H1 (cell line): ENCODE data around the gene ACTR1A. TPM values are rescaled to one million over a fixed set of nuclear protein-coding genes. Genes with fewer than 3 reads are reported as not detected.

ENCODE experiments used
- CTCF ChIA-PET: fragments of 300-600 bp; sonication (Branson Sonifier 250); formaldehyde crosslinking; loops from one replicate; lab custom pipeline; 2021; ENCODE audit not compliant: partially characterized antibody; lab: Charles Lee
- POLR2A ChIA-PET: fragments of 300-600 bp; sonication (Branson Sonifier 250); formaldehyde crosslinking; loops from one replicate; lab custom pipeline; 2021; ENCODE audit warnings: inconsistent platforms; ENCODE audit not compliant: partially characterized antibody; lab: Charles Lee
- DNase-seq, 2 experiments: peaks; one replicate each; pipeline versions ENCODE4 v3.0.0 to v3.0.0-alpha.2; 2010 to 2022; ENCODE audit warnings: low spot score in 2 of 2, low read depth in 1 of 2, mixed read lengths in 1 of 2
- FAIRE-seq: peaks from 2 replicates; lab custom pipeline; 2011; peaks lifted over from hg19 to GRCh38; lab: Jason Lieb, UNC
- H2AFZ ChIP-seq: 2 replicates; pipeline ENCODE4 v1.8.1; 2012; ENCODE audit warnings: low read length, inconsistent platforms
- H2AK5ac ChIP-seq: 2 replicates; pipeline ENCODE4 v1.6.1; 2013; ENCODE audit warnings: low read depth, low read length
- H2BK120ac ChIP-seq: replicated peaks from 2 replicates; pipeline ENCODE3; 2013; ENCODE audit warnings: low read depth, low read length, inconsistent platforms
- H2BK12ac ChIP-seq: 2 replicates; pipeline ENCODE4 v1.6.1; 2013; ENCODE audit warnings: low read depth, low read length
- H2BK15ac ChIP-seq: 2 replicates; pipeline ENCODE4 v1.6.1; 2013; ENCODE audit warnings: low read length
- H2BK20ac ChIP-seq: 2 replicates; pipeline ENCODE4 v1.6.1; 2013; ENCODE audit warnings: low read length
- H2BK5ac ChIP-seq: 2 replicates; pipeline ENCODE4 v1.6.1; 2013; ENCODE audit warnings: low read depth, low read length
- H3K14ac ChIP-seq: 2 replicates; pipeline ENCODE4 v1.6.1; 2013; ENCODE audit warnings: inconsistent platforms; ENCODE audit not compliant: insufficient read length
- H3K18ac ChIP-seq: 2 replicates; pipeline ENCODE4 v1.6.1; 2013; ENCODE audit warnings: low read length; ENCODE audit errors: extremely low read depth
- H3K23ac ChIP-seq: 2 replicates; pipeline ENCODE4 v1.6.1; 2013; ENCODE audit warnings: inconsistent platforms; ENCODE audit not compliant: insufficient read length
- H3K23me2 ChIP-seq: 2 replicates; pipeline ENCODE4 v1.6.1; 2013; ENCODE audit warnings: low read depth, low read length
- H3K27ac ChIP-seq: 2 replicates; pipeline ENCODE4 v1.6.1; 2011; ENCODE audit warnings: low read depth, low read length, inconsistent platforms
- H3K27me3 ChIP-seq, 4 experiments: replicated peaks in 1 of 4; 1 replicate in 1 of 4; 2 replicates in 3 of 4; pipeline versions ENCODE4 v1.6.1 to v1.8.1; 2011 to 2013; ENCODE audit warnings: low read length in 3 of 4, mild to moderate bottlenecking in 3 of 4, inconsistent platforms in 2 of 4, mixed read lengths in 2 of 4, moderate library complexity in 1 of 4; ENCODE audit not compliant: control insufficient read depth in 3 of 4, insufficient read depth in 3 of 4; ENCODE audit errors: extremely low read depth in 1 of 4
- H3K36me3 ChIP-seq, 4 experiments: 2 replicates each; pipeline versions ENCODE4 v1.6.1 to v1.8.1; 2011 to 2013; ENCODE audit warnings: mild to moderate bottlenecking in 4 of 4, low read length in 3 of 4, moderate library complexity in 2 of 4, control low read depth in 1 of 4, inconsistent platforms in 1 of 4; ENCODE audit not compliant: insufficient read depth in 4 of 4, control insufficient read depth in 2 of 4
- H3K4ac ChIP-seq: replicated peaks from 2 replicates; pipeline ENCODE3; 2013; ENCODE audit warnings: low read length, low read depth, mixed read lengths, inconsistent platforms; ENCODE audit not compliant: insufficient read length
- H3K4me1 ChIP-seq, 4 experiments: replicated peaks in 1 of 4; 1 replicate in 1 of 4; 2 replicates in 3 of 4; pipeline versions ENCODE4 v1.6.1 to v1.8.1; 2011 to 2013; ENCODE audit warnings: low read length in 3 of 4, inconsistent platforms in 2 of 4, mixed read lengths in 1 of 4; ENCODE audit not compliant: insufficient read depth in 4 of 4, control insufficient read depth in 3 of 4
- H3K4me2 ChIP-seq, 2 experiments: 2 replicates each; pipeline versions ENCODE4 v1.6.1 to v1.8.1; 2011 to 2013; ENCODE audit warnings: low read depth in 2 of 2, low read length in 2 of 2, control low read depth in 1 of 2, inconsistent platforms in 1 of 2, mild to moderate bottlenecking in 1 of 2; ENCODE audit not compliant: insufficient read depth in 1 of 2
- H3K4me3 ChIP-seq, 4 experiments: fragments of 200-600, 300-600 bp in 1 of 4; sonication (generic), shearing (Covaris generic), sonication (Bioruptor Twin) in 1 of 4; 2 replicates each; pipeline versions ENCODE4 v1.5.1 to v1.8.1; 2011 to 2016; ENCODE audit warnings: low read length in 4 of 4, low read depth in 3 of 4, control low read depth in 2 of 4, inconsistent platforms in 2 of 4, mild to moderate bottlenecking in 2 of 4, mixed read lengths in 1 of 4, moderate library complexity in 1 of 4; ENCODE audit not compliant: insufficient read depth in 2 of 4; ENCODE audit errors: extremely low read depth in 1 of 4
- H3K56ac ChIP-seq: replicated peaks from 2 replicates; pipeline ENCODE3; 2013; ENCODE audit warnings: low read depth, mild to moderate bottlenecking, mixed read lengths, low read length, inconsistent platforms; ENCODE audit not compliant: insufficient read length
- H3K79me1 ChIP-seq: 2 replicates; pipeline ENCODE4 v1.6.1; 2013; ENCODE audit warnings: low read depth, low read length, control low read depth
- H3K79me2 ChIP-seq, 2 experiments: 2 replicates each; pipeline versions ENCODE4 v1.6.1 to v1.8.1; 2012 to 2013; ENCODE audit warnings: low read length in 2 of 2, mild to moderate bottlenecking in 2 of 2, inconsistent platforms in 1 of 2; ENCODE audit not compliant: insufficient read depth in 2 of 2, control insufficient read depth in 1 of 2
- H3K9ac ChIP-seq, 4 experiments: replicated peaks in 1 of 4; 1 replicate in 1 of 4; 2 replicates in 3 of 4; pipeline versions ENCODE4 v1.6.1 to v1.8.1; 2011 to 2013; ENCODE audit warnings: low read depth in 3 of 4, low read length in 3 of 4, control low read depth in 2 of 4, mild to moderate bottlenecking in 2 of 4, moderate library complexity in 2 of 4, inconsistent platforms in 1 of 4; ENCODE audit errors: extremely low read depth in 1 of 4
- H3K9me3 ChIP-seq, 2 experiments: 2 replicates each; pipeline versions ENCODE4 v1.6.1 to v1.8.1; 2012 to 2013; ENCODE audit warnings: mild to moderate bottlenecking in 2 of 2, moderate library complexity in 2 of 2, control low read depth in 1 of 2, inconsistent platforms in 1 of 2, low read depth in 1 of 2, low read length in 1 of 2, mixed read lengths in 1 of 2; ENCODE audit not compliant: insufficient read depth in 2 of 2
- H4K20me1 ChIP-seq, 2 experiments: replicated peaks in 1 of 2; 2 replicates each; pipeline versions ENCODE3 to v1.8.1; 2011 to 2013; ENCODE audit warnings: inconsistent platforms in 2 of 2, low read length in 2 of 2, mild to moderate bottlenecking in 1 of 2; ENCODE audit not compliant: insufficient read depth in 2 of 2, control insufficient read depth in 1 of 2
- H4K5ac ChIP-seq: 2 replicates; pipeline ENCODE4 v1.6.1; 2013; ENCODE audit warnings: low read length, low read depth, mixed read lengths, inconsistent platforms; ENCODE audit not compliant: insufficient read length
- H4K8ac ChIP-seq: 2 replicates; pipeline ENCODE4 v1.8.0; 2013; ENCODE audit warnings: mild to moderate bottlenecking, moderate library complexity, low read length, inconsistent platforms; ENCODE audit not compliant: insufficient read depth; ENCODE audit errors: extremely low read depth
- H4K91ac ChIP-seq: replicated peaks from 2 replicates; pipeline ENCODE3; 2013; ENCODE audit warnings: low read length, mixed read lengths, inconsistent platforms; ENCODE audit not compliant: insufficient read length
- CBX5 ChIP-seq: fragments of 300-800, 300-1000 bp; sonication (generic); IDR thresholded peaks from 2 replicates; pipeline ENCODE4 v1.7.1; 2016; ENCODE audit warnings: antibody characterized with exemption, low read length, low read depth
- SUZ12 ChIP-seq: fragments of 200-600 bp; sonication (generic); IDR thresholded peaks from 2 replicates; pipeline ENCODE4 v1.6.1; 2012; ENCODE audit warnings: mild to moderate bottlenecking, inconsistent platforms, low read length, moderate library complexity, mixed read lengths
- WGBS, 2 experiments: shearing (Covaris generic) in 1 of 2; methylation state at CpG; one replicate each; pipeline versions ENCODE4 v1.1.6 to v1.1.7; 2013 to 2015; ENCODE audit warnings: low lambda C conversion rate in 2 of 2, mixed read lengths in 2 of 2, inconsistent platforms in 1 of 2, low coverage in 1 of 2, missing lambda C conversion rate in 1 of 2; ENCODE audit not compliant: insufficient replicate concordance in 2 of 2, insufficient coverage in 1 of 2, insufficient read length in 1 of 2; ENCODE audit errors: extremely low coverage in 1 of 2, missing lambda C conversion rate in 1 of 2; 5-methylcytosine and 5-hydroxymethylcytosine counted together
- polyA plus RNA-seq, 7 experiments: library from polyadenylated mRNA; depleted of rRNA in 3 of 7; stranded (reverse) in 5 of 7; unstranded in 2 of 7; fragments of >200 nt in 5 of 7; fragments of 200-250 nt in 2 of 7; gene quantifications; 1 replicate in 5 of 7; 2 replicates in 1 of 7; 4 replicates in 1 of 7; pipeline versions ENCODE4 v1.2.1 to v1.2.3, GENCODE V29; 2011 to 2013; ENCODE audit warnings: missing spikeins in 2 of 7, mixed read lengths in 2 of 7
- total RNA-seq: library from RNA; stranded (reverse); fragmentation: NEBNext Ultra II Directional; extraction: Animal tissue kit (Norgen Biotek cat#: 25700); gene quantifications from 2 replicates; pipeline ENCODE4 v1.2.1, GENCODE V29; 2021

Gene ACTR1A
- total and polyA plus RNA-seq, 2 of the 8 experiments (the other 6 are each of a cell fraction or from before 2014, with no cell fraction given), result 78.6 to 86.3 TPM

DNA sequence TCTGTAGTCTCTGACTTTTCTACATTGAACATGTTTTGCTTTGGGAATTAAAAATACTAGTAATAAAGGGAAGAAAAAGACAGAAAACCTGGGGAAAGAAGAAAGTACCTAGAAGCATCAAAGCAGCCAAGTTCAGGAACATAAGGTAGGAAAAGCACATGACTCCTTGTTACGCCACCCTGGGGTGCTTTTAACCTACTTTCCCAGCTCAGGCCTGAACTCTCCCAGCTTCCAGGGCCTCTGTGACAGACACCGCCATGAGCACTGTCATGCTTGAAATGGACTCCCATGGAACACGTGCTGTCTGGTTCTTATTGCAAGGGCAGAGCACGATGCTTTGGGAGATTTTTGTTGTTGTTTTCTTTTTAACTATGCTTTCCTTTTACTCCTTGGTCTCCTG is 11.4 kb downstream of the ACTR1A start:
- Histone ChIP-seq H3K4me1 (no peaks in the 10 kb centered on the region), H2BK120ac (no peak overlapping the region), H4K5ac (no peak overlapping the region), H3K9ac (no peak overlapping the region), H4K91ac (no peak overlapping the region), H3K4me2 (no peak overlapping the region), H3K14ac (no peak overlapping the region), H3K79me1 (peaks cover 12% of the 10 kb centered on the region), H3K27ac (no peak overlapping the region), H2BK12ac (no peak overlapping the region), H3K23me2 (no peaks in the 10 kb centered on the region), H3K79me2 (peaks cover 0 to 16% of the 10 kb centered on the region in 2 experiments; a peak in 2 of 4 replicates), H2AK5ac (no peak overlapping the region), H4K20me1 (peaks cover 0 to 10% of the 10 kb centered on the region in 2 experiments), H2BK5ac (no peak overlapping the region), H3K9me3 (no peaks in the 10 kb centered on the region), H3K23ac (no peak overlapping the region), H4K8ac (no peak overlapping the region), H2BK20ac (no peak overlapping the region), H2AFZ (no peak overlapping the region), H3K4me3 (no peak overlapping the region), H3K56ac (no peak overlapping the region), H2BK15ac (no peak overlapping the region), H3K36me3 (peaks cover 9 to 19% (median 15%) of the 10 kb centered on the region in 4 experiments; a peak in 7 of 8 replicates), H3K18ac (no peak overlapping the region), H3K27me3 (no peaks in the 10 kb centered on the region), H3K4ac (no peak overlapping the region)
- 83% methylated on average over 4 of the region's 4 CpGs; no CpG with 5 or more reads in 1 of the 2 experiments for WGBS, 2 experiments
- POLR2A ChIA-PET, result no interaction called here
- CTCF ChIA-PET, result interaction anchor here (1.1 to 1.9 kb wide), 2 partner anchors 12 to 104 kb away, joined by 3 read pairs; no protein-coding TSS in a partner anchor
- FAIRE-seq (no peak), DNase-seq (no peak)
- no peak for TF ChIP-seq CBX5
- TF ChIP-seq SUZ12, result no peak
